HG02588 (cell line): ENCODE data around the gene ZDHHC14.
"Not testable (repeated sequence)": the region's sequence is repeated elsewhere in the genome, so short reads cannot be mapped to it uniquely, and the experiment has no call there.

Experiments used
- ATAC-seq: cut with Tn5 transposase; IDR thresholded peaks from one replicate; pipeline ENCODE4 v1.9.1; 2021; ENCODE audit warnings: mild to moderate bottlenecking, moderate library complexity; ENCODE audit not compliant: unreplicated experiment

ZDHHC14 gene

GRCh38 chr6:157402996-157403685 is 22.2 kb downstream of the ZDHHC14 start:
- no peak for ATAC-seq

GRCh38 chr6:157403686-157404051 is 22.7 kb downstream of the ZDHHC14 start:
- ATAC-seq: no peak

DNA sequence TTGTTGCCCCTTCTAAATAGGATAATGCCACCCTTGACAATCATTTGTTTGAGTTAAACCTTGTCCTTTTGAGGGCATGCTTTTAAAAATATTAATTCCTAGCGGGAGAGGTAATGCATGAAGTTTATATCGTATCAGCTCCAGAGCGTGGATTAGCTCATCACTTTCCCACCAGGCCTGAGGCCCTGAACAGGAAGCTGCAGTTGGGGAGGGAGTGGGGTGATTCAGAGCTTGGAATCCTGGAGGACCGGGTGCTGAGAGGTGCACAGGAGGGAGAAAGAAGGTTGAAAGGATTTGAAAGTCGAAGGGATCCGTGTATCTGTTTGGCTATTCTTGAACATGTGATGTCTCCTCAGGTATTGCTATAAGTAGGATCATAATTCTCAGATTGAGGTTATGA is 25.0 kb downstream of the ZDHHC14 start:
- ATAC-seq: no peak

DNA sequence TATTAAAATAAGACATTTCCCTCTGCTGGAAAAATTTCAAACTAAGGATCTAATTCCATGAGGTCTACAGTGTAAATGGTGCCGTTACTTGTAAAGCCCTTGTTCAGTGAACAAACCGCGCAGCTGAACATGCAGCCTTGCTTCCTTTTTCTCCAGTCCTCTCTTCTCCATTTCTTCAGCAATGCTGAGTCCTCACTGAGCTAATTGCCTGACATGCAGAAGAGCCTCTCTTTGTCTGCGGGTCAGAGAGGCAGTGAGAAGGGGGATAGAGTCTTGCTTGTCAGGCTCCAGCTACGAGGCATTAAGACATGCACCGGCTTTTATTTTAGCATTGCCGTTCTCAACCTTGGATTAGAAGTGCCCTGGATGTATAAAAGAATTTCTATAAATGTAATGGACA is 25.7 kb downstream of the ZDHHC14 start:
- no peak for ATAC-seq

- ATAC-seq: no peak
Observed at GRCh38 chr6:157407646-157408045, 26.7 kb downstream of the ZDHHC14 start.

DNA sequence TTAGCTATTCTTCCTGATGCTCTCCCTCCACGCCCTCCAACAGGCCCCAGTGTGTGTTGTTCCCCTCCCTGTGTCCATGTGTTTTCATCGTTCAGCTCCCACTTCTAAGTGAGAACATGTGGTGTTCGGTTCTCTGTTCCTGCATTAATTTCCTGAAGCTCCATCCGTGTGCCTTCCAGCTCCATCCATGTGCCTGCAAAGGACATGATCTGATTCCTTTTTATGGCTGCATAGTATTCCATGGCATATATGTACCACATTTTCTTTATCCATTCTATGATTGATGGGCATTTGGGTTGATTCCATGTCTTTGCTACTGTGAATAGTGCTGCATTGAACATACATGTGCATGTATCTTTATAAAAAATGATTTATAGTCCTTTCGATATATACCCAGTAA is 27.4 kb downstream of the ZDHHC14 start:
- ATAC-seq: not testable (repeated sequence)

- no peak for ATAC-seq
Observed at GRCh38 chr6:157410045-157410444, 29.1 kb downstream of the ZDHHC14 start.

DNA sequence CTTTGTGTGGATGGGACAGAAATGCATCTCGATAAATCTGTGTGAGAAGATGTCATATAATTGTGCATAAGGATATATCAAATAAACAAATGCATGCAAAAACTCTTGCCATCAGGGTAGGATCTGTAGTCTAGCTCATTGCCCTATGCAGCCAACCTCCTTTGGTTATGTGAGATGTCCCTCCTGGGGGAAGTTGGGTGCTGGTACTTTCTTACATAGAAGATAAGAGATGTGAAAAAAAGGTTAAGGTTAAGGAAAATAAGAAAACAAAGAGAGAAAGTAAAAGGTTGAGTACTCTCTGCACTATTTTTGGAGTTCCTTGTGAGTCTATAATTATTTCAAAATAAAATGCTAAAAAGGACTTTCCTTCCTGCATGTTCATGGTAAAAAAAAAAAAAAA is 30.4 kb downstream of the ZDHHC14 start:
- ATAC-seq: no peak

DNA sequence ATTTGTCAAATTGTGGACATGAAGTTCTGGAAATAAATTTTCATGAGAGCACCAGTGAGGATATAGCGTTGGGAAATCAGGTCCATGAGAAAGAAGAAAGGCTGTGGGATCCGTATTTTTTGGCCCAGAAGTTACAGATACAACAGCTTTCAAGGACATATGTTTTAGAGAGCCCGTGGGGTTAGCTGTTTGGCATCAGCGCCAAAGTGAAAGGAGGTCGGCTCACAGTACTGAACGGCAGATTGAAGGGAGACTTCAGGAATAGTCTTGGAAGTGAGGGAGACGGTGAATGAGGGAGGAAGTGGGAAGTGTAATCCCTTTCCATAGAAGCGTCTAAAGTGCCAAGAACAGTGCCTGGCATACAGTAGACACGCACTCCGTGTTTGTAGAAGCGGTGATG is 31.8 kb downstream of the ZDHHC14 start:
- ATAC-seq: no peak

GRCh38 chr6:157420497-157420896 is 39.5 kb downstream of the ZDHHC14 start:
- no peak for ATAC-seq

GRCh38 chr6:157424491-157425020 is 43.6 kb downstream of the ZDHHC14 start:
- no peak for ATAC-seq

DNA sequence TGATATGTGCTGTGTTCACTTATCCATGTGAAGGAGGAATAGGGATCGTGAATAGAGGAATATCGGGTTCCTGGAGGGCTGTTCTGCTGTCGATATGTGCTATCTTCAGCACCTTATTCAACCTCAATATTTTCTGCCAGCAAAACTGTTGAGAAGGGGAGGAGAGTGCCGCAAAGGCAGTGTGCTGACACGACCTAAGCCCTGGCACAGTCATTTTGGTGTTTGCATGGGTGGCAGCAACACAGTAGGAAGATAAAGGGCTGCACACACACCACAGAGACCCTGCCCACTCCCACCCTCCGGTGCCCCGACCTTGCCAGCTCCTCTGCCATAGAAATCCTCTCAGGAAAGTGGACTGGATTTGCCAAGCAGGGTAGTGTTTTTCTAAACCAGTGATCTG is 47.0 kb downstream of the ZDHHC14 start:
- no peak for ATAC-seq

- ATAC-seq: no peak
Observed at GRCh38 chr6:157428427-157429202, 47.6 kb downstream of the ZDHHC14 start.

- no peak for ATAC-seq
Observed at GRCh38 chr6:157429248-157429647, 48.3 kb downstream of the ZDHHC14 start.

DNA sequence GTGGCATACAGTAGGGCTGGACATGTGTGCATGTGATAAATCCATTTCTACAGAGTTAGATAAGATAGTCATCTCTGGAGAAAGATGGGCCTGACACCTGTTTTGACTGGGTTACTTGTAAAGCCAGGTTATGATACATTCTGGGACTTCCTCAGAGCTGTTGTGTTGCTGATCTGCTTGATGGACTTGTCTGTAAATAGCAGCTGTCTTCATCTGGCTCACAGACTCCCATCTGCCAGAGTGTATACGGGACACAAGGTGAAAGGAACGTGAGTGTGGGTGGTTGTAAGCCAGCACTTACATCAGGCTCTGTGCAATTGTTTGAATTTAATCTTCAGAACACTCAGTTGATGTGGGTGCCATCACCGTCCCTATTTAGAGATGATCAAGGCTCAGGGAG is 49.8 kb downstream of the ZDHHC14 start:
- no peak for ATAC-seq

GRCh38 chr6:157432231-157432891 is 51.4 kb downstream of the ZDHHC14 start:
- no peak for ATAC-seq

DNA sequence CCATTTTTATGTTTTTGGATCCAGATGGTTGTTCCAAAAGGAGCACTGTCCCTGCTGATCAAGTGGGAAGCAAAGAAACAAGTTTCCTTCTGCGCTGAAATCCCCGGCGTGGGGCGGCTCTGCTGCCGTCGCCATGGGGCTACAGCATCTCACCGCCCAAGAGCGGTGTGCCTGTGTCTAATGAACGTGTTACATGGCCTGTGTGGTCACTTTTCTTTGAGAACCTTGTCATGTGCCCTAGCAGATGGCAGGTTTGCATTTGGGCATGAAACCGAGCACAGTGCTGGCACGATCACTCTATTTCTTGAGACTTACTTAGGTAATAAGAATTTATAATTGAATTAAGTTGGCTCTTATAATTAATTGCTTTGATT is 51.9 kb downstream of the ZDHHC14 start:
- no peak for ATAC-seq

DNA sequence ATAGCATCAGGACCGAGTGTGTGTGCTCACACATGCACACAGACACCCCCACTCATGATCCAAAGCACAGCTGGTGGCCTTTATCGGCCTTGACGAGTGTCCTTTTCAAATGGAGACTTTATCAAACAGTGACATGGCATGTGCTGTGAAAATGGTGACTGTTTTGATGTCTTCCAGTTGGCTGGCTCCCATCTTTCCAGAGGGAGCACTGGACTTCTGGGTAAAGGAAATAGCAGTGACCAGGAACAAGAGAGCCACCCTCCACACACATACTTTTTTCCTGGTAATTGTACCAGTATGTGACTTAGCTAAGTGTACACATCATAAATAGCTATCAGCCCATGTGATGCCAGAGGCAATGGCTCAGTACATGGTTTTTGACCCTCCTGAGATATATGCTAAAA is 52.7 kb downstream of the ZDHHC14 start:
- no peak for ATAC-seq

DNA sequence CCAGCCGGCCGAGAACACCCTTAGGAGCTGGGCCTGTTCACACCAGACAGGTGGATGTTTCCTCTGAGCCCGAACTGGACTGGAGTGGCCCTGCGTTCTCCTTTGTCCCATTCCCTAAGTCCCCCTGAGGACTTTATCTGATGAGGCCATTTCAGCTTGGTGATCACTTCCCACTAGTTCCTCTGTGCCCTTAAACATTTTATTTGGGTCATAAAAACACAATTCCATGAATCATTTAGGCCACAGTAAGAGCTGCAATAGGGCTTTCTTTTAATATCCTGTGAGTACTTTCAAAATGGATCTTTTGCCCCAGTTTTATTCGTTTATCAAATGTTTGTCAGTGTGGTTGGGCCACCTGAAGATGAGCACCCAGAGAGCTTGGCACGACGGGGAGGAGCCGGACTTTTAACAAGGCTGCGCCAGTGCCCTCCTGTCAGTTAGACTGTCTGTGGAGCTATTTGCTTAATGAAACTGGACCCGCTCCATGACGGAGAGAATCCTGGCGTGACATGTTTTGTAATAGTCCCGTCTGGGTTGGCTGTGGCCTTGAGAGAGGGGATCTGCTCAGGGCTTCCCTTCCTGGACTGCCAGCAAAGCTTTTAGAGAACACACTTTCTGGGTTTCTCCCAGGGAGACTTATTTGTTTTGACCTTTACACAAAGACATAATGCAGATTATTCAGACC is 53.5 kb downstream of the ZDHHC14 start:
- no peak for ATAC-seq

GRCh38 chr6:157436219-157436943 is 55.4 kb downstream of the ZDHHC14 start:
- ATAC-seq: no peak

GRCh38 chr6:157436944-157437336 is 56.0 kb downstream of the ZDHHC14 start:
- no peak for ATAC-seq
